ACC112 (cell line): Measurements from ENCODE around the gene LRRK1.

Source experiments
- H2AFZ ChIP-seq: fragments of 200-600 bp; sonication (generic); one replicate; pipeline ENCODE4 v1.6.0; 2017; ENCODE audit warnings: antibody characterized with exemption, low read length; ENCODE audit not compliant: unreplicated experiment
- H3K27ac ChIP-seq: fragments of 200-600 bp; sonication (generic); 2 replicates; pipeline ENCODE4 v1.5.1; 2014; ENCODE audit warnings: low read depth, mild to moderate bottlenecking, antibody characterized with exemption, low read length, moderate library complexity
- H3K27me3 ChIP-seq: fragments of 200-600 bp; sonication (generic); 2 replicates; pipeline ENCODE4 v1.6.1; 2014; ENCODE audit warnings: mild to moderate bottlenecking, antibody characterized with exemption, low read length, moderate library complexity, mixed read lengths; ENCODE audit not compliant: insufficient read depth
- H3K36me3 ChIP-seq: fragments of 200-600 bp; sonication (generic); 2 replicates; pipeline ENCODE4 v1.6.1; 2016; ENCODE audit warnings: mild to moderate bottlenecking, antibody characterized with exemption, low read length, moderate library complexity, mixed read lengths; ENCODE audit not compliant: insufficient read depth
- H3K4me1 ChIP-seq: fragments of 200-600 bp; sonication (generic); one replicate; pipeline ENCODE4 v1.6.1; 2016; ENCODE audit warnings: low read length, mixed read lengths; ENCODE audit not compliant: insufficient read depth, unreplicated experiment, control insufficient read depth
- H3K4me3 ChIP-seq: fragments of 200-600 bp; sonication (generic); 2 replicates; pipeline ENCODE4 v1.5.1; 2014; ENCODE audit warnings: mild to moderate bottlenecking, low read depth, low read length
- H3K79me2 ChIP-seq: fragments of 200-600 bp; sonication (generic); one replicate; pipeline ENCODE4 v1.6.0; 2016; ENCODE audit warnings: low read length; ENCODE audit not compliant: control insufficient read depth, unreplicated experiment, insufficient read depth

LRRK1 gene

GRCh38 chr15:100926258-100926657 is 7.1 kb downstream of the LRRK1 start:
- H3K36me3 ChIP-seq, result peaks cover 11% of the 10 kb centered on the region
- no peaks in the 10 kb centered on the region for H3K27me3 ChIP-seq
- no peak overlapping the region for H3K27ac ChIP-seq
- H3K79me2 ChIP-seq, result peaks cover 20% of the 10 kb centered on the region
- H3K4me1 ChIP-seq, result peaks cover 4% of the 10 kb centered on the region
- no peak overlapping the region for H3K4me3 ChIP-seq
- H2AFZ ChIP-seq, result no peak overlapping the region

DNA sequence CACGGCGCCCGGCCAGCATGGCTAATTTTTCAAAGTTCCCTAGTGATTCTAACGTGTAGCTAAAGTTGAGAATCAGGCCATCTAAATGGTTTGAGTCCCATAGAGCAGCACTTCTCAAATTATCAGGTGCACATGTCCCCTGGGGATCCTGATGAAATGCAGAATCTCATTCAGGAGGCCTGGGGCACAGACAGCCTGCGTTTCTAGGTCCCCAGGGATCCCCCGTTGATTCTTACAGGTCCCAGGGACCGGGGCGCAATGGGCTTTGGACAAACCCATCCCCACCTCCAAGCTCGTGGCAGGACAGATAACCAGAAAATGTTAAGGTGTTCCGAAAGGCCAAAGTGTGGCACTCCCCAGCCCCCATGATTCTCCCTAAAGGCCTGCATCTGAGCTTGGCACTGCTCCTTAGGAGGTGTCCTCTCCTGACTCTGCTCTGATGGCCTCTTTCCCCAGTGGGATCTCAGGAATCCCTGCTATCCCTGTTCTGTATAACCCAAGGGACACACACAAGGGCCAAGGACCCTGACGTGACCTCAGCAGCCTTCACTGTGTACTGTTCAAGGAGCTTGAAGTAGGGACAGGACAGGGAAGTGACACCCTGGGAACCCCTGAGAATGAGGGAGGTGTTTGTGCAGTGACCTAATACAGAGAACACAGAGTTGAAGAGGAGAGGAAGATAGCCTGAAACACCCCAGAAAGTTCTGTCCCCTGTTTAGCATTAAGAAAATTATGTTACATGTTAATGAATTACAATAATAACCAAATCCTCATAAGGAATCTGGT is 8.0 kb downstream of the LRRK1 start:
- Histone ChIP-seq H3K36me3 (peaks cover 11% of the 10 kb centered on the region), H2AFZ (no peak overlapping the region), H3K79me2 (peaks cover 13% of the 10 kb centered on the region), H3K4me3 (no peak overlapping the region), H3K4me1 (peaks cover 4% of the 10 kb centered on the region), H3K27me3 (no peaks in the 10 kb centered on the region), H3K27ac (no peak overlapping the region)

DNA sequence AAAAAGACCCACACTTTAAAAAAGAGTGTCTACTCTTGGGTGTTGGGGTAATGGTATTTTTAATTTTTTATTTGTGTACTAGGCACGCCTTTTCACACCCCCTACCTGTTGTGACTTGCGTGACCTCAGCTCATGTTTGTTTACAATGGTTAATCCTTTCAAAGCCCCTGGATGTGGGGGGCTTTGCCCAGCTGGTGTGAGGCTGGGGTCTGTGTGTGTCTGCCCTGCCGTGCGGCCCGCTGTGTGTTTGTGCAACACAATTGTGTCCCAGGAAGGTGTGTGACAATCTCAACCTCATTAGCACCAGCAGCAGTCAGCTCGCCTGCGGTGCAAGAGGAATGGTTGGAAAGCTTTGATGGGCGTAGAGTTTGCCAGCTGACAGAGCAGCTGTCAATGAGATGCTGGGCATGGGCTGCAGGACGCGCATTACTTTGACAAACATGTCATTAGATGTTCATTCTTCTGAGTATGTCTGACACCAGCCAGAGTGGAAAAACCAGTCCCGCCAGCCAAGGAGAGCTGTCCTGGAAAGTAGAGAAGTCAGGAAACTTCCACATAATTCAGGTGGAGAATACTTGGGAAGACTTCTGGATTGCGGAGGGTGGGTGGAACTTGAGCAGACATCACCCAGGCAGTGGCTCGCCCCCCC is 9.6 kb downstream of the LRRK1 start:
- H3K27ac ChIP-seq, result no peak overlapping the region
- H3K4me1 ChIP-seq, result peaks cover 12% of the 10 kb centered on the region
- peaks cover 3% of the 10 kb centered on the region for H3K79me2 ChIP-seq
- no peak overlapping the region for H3K4me3 ChIP-seq
- peaks cover 11% of the 10 kb centered on the region for H3K36me3 ChIP-seq
- H3K27me3 ChIP-seq, result no peaks in the 10 kb centered on the region
- H2AFZ ChIP-seq, result no peak overlapping the region

DNA sequence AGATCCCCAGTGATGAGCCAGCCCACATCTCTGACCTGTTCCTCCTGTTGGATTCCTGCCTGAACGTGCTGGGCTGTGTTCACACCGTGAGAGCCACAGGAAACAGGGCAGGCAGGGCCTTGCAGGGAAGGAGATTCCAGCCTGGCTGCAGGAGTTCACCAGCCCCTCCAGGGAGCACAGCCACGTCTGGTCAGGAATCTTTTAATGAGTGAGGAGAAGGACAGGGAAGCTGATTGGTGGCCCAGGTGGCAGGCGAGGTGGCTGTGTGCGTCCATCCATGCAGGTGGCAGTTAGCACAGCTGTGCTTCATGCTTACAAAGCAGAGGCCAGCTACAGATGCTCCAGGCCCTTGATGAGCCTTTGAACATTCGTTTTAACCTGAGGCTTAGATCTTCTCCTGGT is 10.5 kb downstream of the LRRK1 start:
- no peak overlapping the region for H2AFZ ChIP-seq

GRCh38 chr15:100930306-100930848 is 11.2 kb downstream of the LRRK1 start:
- Histone ChIP-seq H2AFZ (no peak overlapping the region), H3K27ac (no peak overlapping the region), H3K27me3 (no peaks in the 10 kb centered on the region), H3K36me3 (peaks cover 9% of the 10 kb centered on the region), H3K79me2 (no peaks in the 10 kb centered on the region), H3K4me1 (peaks cover 12% of the 10 kb centered on the region), H3K4me3 (no peak overlapping the region)

More for the DNA sequence above, 10.5 kb downstream of the LRRK1 start:
- Histone ChIP-seq H3K79me2 (no peaks in the 10 kb centered on the region), H3K4me3 (no peak overlapping the region), H3K4me1 (peaks cover 12% of the 10 kb centered on the region), H3K36me3 (peaks cover 11% of the 10 kb centered on the region), H3K27ac (no peak overlapping the region), H3K27me3 (no peaks in the 10 kb centered on the region)

DNA sequence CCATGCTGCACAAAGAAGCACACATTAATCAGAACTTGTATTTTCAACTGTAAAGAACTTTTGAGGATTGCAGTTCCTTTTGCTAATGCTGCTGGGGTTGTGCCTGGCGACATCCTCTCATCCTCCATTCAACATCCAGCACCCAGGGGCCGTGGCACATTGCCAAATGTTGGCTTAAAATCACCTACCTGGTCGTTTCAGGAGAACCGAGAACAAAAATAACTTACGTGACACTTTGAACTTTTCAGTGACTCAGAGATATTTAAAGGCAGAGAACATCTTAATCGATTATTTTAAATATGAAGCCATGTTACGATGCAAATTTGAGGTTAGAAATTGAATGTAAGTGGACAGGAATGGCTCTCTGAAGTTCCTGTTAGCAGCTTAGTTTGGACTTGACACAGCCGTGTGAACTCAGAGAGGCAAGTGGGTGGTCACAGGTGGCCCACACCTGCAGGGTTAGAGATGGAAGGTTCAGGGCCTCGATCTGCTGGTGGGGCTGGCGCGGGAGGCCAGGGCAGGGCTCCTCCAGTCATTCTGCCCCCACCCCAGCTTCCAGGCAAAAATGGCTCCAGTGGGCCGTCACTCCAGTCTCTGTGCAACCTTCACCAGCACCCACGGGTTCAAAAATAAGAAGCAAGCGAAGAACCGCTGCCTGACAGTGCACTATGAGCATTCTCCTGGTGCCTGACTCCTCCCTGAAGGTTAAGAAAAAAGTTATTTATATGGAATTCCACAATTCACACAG is 12.2 kb downstream of the LRRK1 start:
- Histone ChIP-seq H3K36me3 (peaks cover under 1% of the 10 kb centered on the region; the same call in 1 of the 2 replicates), H3K27ac (no peak overlapping the region), H2AFZ (no peak overlapping the region), H3K4me3 (no peak overlapping the region), H3K27me3 (no peaks in the 10 kb centered on the region), H3K79me2 (no peaks in the 10 kb centered on the region), H3K4me1 (peaks cover 12% of the 10 kb centered on the region)

GRCh38 chr15:100932676-100933348 is 13.7 kb downstream of the LRRK1 start:
- peaks cover 6% of the 10 kb centered on the region; the same call in 1 of the 2 replicates for H3K36me3 ChIP-seq
- no peak overlapping the region for H2AFZ ChIP-seq
- no peaks in the 10 kb centered on the region for H3K27me3 ChIP-seq
- H3K79me2 ChIP-seq, result no peaks in the 10 kb centered on the region
- no peak overlapping the region for H3K27ac ChIP-seq
- peaks cover 12% of the 10 kb centered on the region for H3K4me1 ChIP-seq
- H3K4me3 ChIP-seq, result no peak overlapping the region

GRCh38 chr15:100934166-100934565 is 15.0 kb downstream of the LRRK1 start:
- no peak overlapping the region for H3K27ac ChIP-seq
- peaks cover 12% of the 10 kb centered on the region for H3K4me1 ChIP-seq
- H3K79me2 ChIP-seq, result no peaks in the 10 kb centered on the region
- H2AFZ ChIP-seq, result no peak overlapping the region
- H3K27me3 ChIP-seq, result no peaks in the 10 kb centered on the region
- H3K4me3 ChIP-seq, result no peak overlapping the region
- peaks cover 6% of the 10 kb centered on the region; the same call in 1 of the 2 replicates for H3K36me3 ChIP-seq

DNA sequence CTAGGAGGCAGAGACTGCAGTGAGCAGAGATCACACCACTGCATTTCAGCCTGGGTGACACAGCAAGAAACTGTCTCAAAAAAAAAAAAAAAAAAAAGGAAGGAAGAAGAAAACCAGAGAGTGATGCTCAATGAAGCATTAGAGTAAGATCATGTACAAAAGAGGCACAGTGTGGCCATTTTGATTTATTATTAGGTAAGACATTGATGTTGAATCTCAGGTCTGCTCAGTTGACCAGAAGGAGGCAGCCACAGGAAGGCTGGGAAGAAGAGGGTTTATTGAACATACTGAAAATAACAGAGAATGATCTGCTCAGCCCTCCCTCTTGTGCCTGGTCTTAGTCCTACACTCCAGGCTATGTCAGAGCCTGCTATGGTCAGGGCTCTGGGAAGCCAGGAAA is 15.6 kb downstream of the LRRK1 start:
- Histone ChIP-seq H2AFZ (no peak overlapping the region), H3K4me1 (peaks cover 12% of the 10 kb centered on the region), H3K27ac (no peak overlapping the region), H3K36me3 (peaks cover 6% of the 10 kb centered on the region; the same call in 1 of the 2 replicates), H3K79me2 (no peaks in the 10 kb centered on the region), H3K4me3 (no peak overlapping the region), H3K27me3 (no peaks in the 10 kb centered on the region)

DNA sequence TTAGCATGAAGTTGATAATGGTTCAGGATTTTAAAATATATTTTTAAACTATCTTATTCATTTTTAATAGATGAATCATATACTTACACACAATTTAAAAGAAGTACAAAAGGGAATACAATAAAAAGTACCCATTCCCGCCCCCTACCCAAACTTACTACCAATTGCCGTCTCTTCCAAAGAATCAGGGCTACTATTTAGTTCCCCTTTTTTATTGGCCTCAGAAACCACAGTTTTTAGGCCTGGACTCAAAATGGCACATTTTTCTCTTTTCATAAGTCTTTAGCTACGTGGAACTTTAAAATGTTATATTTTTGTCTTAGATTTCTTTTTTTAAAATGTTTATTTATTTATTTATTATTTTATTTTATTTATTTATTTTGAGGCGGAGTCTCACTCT is 18.0 kb downstream of the LRRK1 start:
- Histone ChIP-seq H3K27ac (no peak overlapping the region), H3K4me3 (no peak overlapping the region), H2AFZ (no peak overlapping the region), H3K4me1 (peaks cover 11% of the 10 kb centered on the region), H3K79me2 (no peaks in the 10 kb centered on the region), H3K36me3 (peaks cover 6% of the 10 kb centered on the region; the same call in 1 of the 2 replicates), H3K27me3 (no peaks in the 10 kb centered on the region)
